Measurements from ENCODE around the gene NISCH. TPM values are rescaled to one million over a fixed set of nuclear protein-coding genes. Genes with fewer than 3 reads are reported as not detected.

NISCH gene
- total RNA-seq, 1 donor from 2014 or later = 58.3 TPM

DNA sequence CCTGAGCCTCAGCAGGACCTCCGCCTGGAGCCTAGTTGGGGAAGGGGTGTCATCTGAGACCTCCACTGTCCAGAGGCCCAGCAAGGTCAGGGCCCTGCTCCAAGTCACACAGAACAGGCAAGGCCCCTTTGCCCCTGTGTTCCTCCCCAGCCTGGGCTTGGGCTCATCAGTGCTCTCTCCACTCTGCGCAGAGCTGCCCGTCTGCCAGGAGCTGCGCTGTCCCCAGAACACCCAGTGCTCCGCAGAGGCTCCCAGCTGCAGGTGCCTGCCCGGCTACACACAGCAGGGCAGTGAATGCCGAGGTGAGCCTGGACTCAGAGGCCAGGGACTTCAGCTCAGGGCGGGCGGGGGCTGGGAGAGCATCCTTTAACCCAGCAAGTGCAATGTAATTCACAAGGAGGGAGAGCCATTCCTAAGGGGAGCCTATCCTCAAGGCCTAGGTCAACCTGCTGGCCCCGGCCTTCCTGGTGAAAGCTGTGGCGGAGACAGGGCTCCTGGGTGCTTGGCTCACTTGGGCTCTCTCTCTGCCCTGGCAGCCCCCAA is 47.5 kb downstream of the NISCH start:
- intact Hi-C loops (cut with DNase I) = no loop called here
- Histone ChIP-seq H3K9me3 (no peaks in the 10 kb centered on the region), H3K4me3 (no peak overlapping the region), H3K27me3 (no peaks in the 10 kb centered on the region), H3K4me1 (no peaks in the 10 kb centered on the region), H3K27ac (no peak overlapping the region), H3K36me3 (no peaks in the 10 kb centered on the region)
- DNase-seq (ENCODE audit: low spot score in 2 of 2) = no peak
- no peak for TF ChIP-seq CTCF (IDR thresholded peaks at IDR 0.05)

DNA sequence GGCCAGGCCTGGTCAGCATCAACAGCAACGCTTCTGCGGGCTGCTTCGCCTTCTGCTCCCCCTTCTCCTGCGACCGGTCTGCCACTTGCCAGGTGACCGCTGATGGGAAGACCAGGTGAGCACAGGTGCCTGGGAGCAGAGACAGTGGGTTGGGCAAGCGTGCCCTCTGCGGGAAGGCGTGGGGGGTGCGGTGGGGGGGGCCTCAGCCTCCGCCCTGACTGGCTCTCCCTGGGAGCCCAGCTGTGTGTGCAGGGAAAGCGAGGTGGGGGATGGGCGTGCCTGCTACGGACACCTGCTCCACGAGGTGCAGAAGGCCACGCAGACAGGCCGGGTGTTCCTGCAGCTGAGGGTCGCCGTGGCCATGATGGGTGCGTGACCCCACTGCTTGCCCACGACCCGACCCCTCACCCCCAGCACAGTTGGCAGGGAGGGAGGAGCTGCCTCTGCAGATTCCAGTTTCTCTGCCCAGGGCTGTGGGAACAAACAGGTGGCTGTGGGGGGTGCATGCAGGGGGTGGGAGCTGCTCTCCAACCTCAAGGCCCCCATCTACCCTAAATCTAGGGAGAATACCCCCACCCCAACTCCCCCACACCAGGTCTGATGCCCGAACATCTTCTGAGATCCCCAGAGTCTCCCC is 48.5 kb downstream of the NISCH start:
- intact Hi-C loops (cut with DNase I) = no loop called here
- no peaks in the 10 kb centered on the region for H3K36me3 ChIP-seq
- DNase-seq (ENCODE audit: low spot score in 2 of 2) = no peak

GRCh38 chr3:52504977-52505376 is 49.6 kb downstream of the NISCH start:
- no peaks in the 10 kb centered on the region for H3K36me3 ChIP-seq
- intact Hi-C loops (cut with DNase I) = no loop called here
- no peaks in the 10 kb centered on the region for H3K9me3 ChIP-seq
- TF ChIP-seq CTCF (IDR thresholded peaks at IDR 0.05) = no peak
- no peaks in the 10 kb centered on the region for H3K27me3 ChIP-seq
- H3K27ac ChIP-seq = no peak overlapping the region
- no peak overlapping the region for H3K4me3 ChIP-seq
- DNase-seq (ENCODE audit: low spot score in 2 of 2) = no peak
- H3K4me1 ChIP-seq = no peaks in the 10 kb centered on the region

More for the DNA sequence above, 48.5 kb downstream of the NISCH start:
- no peak overlapping the region for H3K4me3 ChIP-seq
- no peaks in the 10 kb centered on the region for H3K27me3 ChIP-seq
- H3K9me3 ChIP-seq = no peaks in the 10 kb centered on the region
- TF ChIP-seq CTCF (IDR thresholded peaks at IDR 0.05) = no peak
- H3K4me1 ChIP-seq = no peaks in the 10 kb centered on the region
- no peak overlapping the region for H3K27ac ChIP-seq

- no peak overlapping the region for H3K27ac ChIP-seq
- H3K4me1 ChIP-seq = no peaks in the 10 kb centered on the region
- no peak for TF ChIP-seq CTCF (IDR thresholded peaks at IDR 0.05)
- intact Hi-C loops (cut with DNase I) = no loop called here
- H3K27me3 ChIP-seq = no peaks in the 10 kb centered on the region
- H3K4me3 ChIP-seq = no peak overlapping the region
- no peaks in the 10 kb centered on the region for H3K9me3 ChIP-seq
- H3K36me3 ChIP-seq = no peaks in the 10 kb centered on the region
- no peak for DNase-seq (ENCODE audit: low spot score in 2 of 2)
These were observed 51.0 kb downstream of the NISCH start for GRCh38 chr3:52506266-52506966.

GRCh38 chr3:52507359-52507758 is 52.0 kb downstream of the NISCH start:
- TF ChIP-seq CTCF (IDR thresholded peaks at IDR 0.05) = no peak
- Histone ChIP-seq H3K36me3 (no peaks in the 10 kb centered on the region), H3K27me3 (no peaks in the 10 kb centered on the region), H3K4me3 (no peak overlapping the region), H3K4me1 (no peaks in the 10 kb centered on the region), H3K27ac (no peak overlapping the region), H3K9me3 (no peaks in the 10 kb centered on the region)
- intact Hi-C loops (cut with DNase I) = no loop called here
- DNase-seq (ENCODE audit: low spot score in 2 of 2) = no peak
